ENCODE measurements around the gene MARCHF10. TPM values are rescaled to one million over a fixed set of nuclear protein-coding genes. Genes with fewer than 3 reads are reported as not detected.

The MARCHF10 gene
- total RNA-seq, 2 experiments from 2014 or later: not detected

- ChIA-PET CTCF (no interaction called here), POLR2A (no interaction called here)
These were observed 137.8 kb downstream of the MARCHF10 start for GRCh38 chr17:62670202-62670821.

GRCh38 chr17:62668091-62668804, 139.9 kb downstream of the MARCHF10 start:
- CTCF ChIA-PET: interaction anchor here (0.7 kb wide), 1 partner anchor 11 kb away, joined by 4 read pairs; no protein-coding TSS in a partner anchor
- POLR2A ChIA-PET: no interaction called here

DNA sequence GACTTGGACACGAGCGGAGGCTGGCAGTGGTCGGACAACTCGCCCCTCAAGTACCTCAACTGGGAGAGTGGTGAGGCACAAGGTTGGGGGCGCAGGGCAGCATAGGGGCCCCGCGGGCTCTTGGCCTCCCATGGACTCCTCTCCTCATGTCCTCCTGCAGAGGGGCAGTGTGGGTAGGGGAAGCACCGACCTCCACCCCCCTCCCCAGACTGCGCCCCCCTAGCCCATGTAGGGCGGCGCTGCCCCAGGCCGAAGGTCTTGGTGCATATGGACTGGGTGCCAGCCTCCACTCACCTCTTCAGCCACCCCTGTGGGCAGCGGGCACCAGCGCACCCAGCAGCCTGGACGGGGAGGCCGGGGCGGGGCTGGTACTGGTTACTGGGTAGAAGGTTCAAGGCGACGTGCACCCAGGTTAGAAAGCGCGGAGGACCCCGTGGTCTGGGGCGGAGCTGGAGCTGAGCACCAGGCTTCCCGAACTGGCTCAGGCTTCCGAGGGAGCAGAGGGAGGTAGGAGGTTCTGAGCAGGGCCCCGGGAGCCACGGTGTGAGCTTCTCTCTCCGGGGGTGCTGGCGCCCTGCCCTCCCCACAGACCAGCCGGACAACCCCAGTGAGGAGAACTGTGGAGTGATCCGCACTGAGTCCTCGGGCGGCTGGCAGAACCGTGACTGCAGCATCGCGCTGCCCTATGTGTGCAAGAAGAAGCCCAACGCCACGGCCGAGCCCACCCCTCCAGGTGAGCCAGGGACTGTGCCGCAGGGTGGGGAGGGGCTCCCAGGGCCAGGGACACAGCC, 141.1 kb downstream of the MARCHF10 start:
- ChIA-PET POLR2A (no interaction called here), CTCF (no interaction called here)

DNA sequence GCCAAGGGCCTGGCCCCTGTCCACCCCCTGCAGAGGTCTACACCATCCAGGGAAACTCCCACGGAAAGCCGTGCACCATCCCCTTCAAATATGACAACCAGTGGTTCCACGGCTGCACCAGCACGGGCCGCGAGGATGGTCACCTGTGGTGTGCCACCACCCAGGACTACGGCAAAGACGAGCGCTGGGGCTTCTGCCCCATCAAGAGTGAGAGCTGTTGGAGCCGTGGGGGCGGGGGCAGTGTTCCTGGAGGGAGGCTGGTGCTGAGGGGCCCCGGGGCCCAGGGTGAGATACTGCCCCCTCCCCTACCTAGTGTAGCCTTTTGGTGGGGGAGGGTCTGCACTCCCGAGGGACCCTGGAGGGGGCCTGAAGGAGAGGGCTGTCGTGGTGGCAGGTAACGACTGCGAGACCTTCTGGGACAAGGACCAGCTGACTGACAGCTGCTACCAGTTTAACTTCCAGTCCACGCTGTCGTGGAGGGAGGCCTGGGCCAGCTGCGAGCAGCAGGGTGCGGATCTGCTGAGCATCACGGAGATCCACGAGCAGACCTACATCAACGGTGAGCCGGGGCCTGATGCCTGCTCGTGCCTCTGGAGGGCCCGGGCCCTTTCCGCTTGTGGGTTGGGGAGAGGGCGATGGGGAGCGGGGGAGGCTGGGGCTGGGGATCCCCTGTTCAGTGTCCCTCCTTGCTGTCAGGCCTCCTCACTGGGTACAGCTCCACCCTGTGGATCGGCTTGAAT, 141.9 kb downstream of the MARCHF10 start:
- CTCF ChIA-PET: no interaction called here

DNA sequence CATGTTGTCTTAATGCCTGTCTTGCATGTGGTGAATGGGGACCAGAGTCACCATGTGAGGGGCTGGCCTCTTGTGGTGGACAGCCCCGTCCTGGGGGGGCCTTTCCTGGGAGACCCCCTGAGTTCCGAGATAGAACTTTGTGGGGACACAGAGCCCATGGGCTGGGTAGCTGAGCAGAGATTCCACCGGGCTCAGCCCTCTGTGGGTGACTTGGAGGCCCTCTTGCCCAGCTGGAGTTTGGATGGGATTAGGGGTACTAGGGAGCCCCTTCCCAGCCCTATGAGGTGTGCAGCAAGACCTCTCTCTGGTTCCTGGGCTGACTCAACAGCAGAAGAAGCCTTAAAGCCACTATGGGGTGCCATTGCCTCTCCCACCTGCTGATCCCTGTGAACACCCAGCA, 142.5 kb downstream of the MARCHF10 start:
- CTCF ChIA-PET: no interaction called here
- POLR2A ChIA-PET: no interaction called here

More for the DNA sequence above, 141.9 kb downstream of the MARCHF10 start:
- POLR2A ChIA-PET: no interaction called here

GRCh38 chr17:62664336-62665120, 143.6 kb downstream of the MARCHF10 start:
- ChIA-PET POLR2A (no interaction called here), CTCF (interaction anchor here (0.9 kb wide), 1 partner anchor 11 kb away, joined by 5 read pairs; no protein-coding TSS in a partner anchor)

- ChIA-PET CTCF (interaction anchor here (0.9 kb wide), 1 partner anchor 10 kb away, joined by 5 read pairs; no protein-coding TSS in a partner anchor), POLR2A (no interaction called here)
These were observed 144.8 kb downstream of the MARCHF10 start for GRCh38 chr17:62663304-62663703.

GRCh38 chr17:62662855-62663254, 145.3 kb downstream of the MARCHF10 start:
- CTCF ChIA-PET: no interaction called here
- POLR2A ChIA-PET: no interaction called here

GRCh38 chr17:62661337-62661736, 146.8 kb downstream of the MARCHF10 start:
- ChIA-PET POLR2A (no interaction called here), CTCF (no interaction called here)

DNA sequence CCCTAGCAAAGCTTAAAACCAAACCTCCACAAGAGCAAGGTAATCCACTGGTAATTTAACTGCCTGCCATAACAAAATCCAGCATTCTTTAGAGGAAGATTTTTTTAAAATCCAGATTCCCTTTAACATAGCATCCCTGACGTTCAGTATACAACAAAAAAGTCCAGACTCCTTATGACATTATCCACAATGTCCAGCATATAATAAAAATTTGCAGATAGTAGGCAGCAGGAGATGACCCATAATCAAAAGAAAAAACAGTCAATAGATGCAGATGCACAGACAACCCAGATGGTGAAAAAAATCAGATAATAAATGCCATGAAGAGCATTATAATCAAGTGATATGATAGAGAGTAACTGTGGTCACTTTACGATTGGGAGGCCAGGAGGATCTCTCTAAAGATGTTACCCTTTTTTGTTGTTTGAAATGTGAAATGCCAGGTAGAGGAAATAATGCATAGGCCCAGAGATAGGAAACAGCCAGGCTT, 147.4 kb downstream of the MARCHF10 start:
- POLR2A ChIA-PET: no interaction called here
- CTCF ChIA-PET: no interaction called here

DNA sequence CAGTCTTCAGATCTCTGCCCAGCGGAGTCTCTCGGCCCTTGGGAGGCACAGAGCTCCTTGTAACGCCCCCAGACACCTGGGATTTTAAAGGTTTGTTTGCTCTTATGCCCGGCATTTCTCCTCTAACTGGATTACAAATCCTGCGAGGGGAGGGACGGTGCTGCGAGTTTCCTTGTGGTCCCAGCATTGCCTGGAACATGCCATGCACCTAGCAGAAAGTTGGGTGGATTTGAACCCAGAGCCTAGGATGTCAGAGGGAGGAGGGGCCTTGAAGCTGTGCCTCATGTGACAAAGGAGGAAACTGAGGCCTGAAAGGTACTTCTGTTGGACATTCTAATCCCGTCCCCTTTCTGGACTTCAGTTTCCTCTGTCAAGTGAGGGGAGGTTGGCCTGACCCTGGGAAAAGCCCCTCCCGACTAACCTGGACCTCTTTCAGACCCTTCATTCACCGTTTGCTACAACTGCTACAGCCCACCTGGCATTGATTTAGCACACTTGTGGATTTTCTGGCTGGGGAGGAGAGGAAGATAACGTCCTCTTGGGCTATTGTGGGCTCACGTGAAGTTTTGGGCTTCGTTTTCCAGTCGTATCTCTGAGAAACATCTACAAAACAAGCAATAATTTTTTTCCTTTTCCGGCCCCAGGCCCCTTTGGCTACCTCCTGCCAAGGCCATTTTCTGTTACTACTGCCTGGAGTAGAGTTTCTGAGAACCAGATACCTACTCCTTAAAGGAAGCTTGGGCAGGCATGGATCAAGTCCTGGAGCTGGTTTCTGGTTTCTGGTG, 149.8 kb downstream of the MARCHF10 start:
- CTCF ChIA-PET: no interaction called here

DNA sequence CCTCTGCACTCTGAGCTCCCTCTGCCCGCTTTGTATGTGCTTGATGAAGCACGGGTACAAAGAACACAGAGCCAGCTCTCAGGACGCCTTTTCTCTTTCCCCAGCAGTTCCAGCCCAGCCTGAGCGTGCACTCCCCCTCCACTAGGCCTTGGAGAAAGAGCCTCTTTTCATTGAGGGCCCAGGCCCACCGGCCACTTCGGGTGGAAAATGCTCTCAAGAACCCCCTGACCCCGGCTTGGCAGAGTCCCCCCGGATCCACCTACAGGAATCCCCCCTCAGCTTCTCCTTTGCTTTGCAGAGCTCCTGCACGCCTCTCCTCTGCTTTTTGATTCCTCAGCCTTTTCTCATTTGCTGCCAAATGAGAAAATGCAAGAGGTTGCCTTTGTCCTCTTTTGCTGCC, 150.4 kb downstream of the MARCHF10 start:
- ChIA-PET POLR2A (no interaction called here), CTCF (no interaction called here)

More for the DNA sequence above, 149.8 kb downstream of the MARCHF10 start:
- POLR2A ChIA-PET: no interaction called here

DNA sequence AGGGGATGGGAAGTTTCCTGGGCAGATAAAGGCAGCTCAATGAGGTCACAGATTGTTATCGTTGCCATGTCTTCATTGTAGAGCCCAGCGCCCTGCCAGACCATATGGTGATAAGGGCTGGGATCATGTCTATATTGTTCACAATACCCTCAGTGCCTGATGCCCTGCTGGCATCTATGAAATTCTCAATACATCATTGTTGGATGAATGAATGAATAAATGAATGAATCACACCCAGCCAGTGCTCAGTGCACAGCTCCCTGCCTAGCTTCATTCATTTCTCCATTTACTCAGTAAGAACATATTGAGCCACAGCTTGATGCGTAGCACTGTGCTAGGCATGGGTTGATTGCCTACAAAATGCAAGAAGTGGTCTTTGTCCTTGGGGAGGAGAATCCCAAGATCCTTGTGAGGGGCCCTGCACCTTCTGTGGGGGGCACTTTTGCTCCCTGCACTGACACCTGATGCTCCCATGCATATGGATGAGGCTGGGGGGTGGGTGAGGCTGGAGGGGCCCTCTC, 150.9 kb downstream of the MARCHF10 start:
- POLR2A ChIA-PET: no interaction called here
- CTCF ChIA-PET: interaction anchor here (0.5 to 0.6 kb wide), 2 partner anchors 11 to 1411 kb away, joined by 3 to 4 read pairs; no protein-coding TSS in a partner anchor

DNA sequence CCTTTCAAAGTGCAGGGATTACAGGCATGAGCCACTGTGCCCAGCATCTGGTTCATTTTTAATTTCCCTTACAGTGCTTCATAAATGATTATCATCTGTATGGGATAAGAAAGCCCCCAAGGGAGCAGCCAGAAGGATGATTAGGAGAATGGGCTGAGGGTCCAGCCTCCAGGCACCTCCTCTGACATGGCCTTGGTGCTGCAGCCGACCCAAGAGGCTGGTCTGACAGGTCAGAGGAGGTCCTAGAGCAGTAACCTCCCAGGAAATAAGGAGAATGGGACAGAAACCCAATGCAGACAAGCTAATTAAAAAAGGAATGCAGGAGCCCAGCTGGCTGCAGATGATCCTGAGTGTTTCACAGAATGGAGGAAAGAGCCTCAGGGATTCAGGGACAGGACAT, 151.7 kb downstream of the MARCHF10 start:
- POLR2A ChIA-PET: no interaction called here
- CTCF ChIA-PET: no interaction called here

DNA sequence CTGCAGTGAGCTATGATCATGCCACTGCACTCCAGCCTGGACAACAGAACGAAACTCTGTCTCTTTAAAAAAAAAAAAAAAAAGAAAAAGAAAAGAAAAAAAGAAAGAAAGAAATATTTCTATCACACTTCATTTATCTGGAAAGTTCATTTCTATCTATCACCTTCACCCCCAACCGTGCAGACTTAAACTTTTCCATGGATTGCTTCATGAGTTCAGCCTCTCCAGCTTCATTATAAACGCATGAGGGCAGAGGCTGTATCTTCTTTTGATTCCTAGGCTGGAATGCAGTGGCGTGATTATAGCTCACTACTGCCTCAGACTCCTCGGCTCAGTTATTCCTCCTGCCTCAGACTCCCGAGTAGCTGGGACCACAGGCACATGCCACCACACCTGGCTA, 152.5 kb downstream of the MARCHF10 start:
- POLR2A ChIA-PET: no interaction called here

DNA sequence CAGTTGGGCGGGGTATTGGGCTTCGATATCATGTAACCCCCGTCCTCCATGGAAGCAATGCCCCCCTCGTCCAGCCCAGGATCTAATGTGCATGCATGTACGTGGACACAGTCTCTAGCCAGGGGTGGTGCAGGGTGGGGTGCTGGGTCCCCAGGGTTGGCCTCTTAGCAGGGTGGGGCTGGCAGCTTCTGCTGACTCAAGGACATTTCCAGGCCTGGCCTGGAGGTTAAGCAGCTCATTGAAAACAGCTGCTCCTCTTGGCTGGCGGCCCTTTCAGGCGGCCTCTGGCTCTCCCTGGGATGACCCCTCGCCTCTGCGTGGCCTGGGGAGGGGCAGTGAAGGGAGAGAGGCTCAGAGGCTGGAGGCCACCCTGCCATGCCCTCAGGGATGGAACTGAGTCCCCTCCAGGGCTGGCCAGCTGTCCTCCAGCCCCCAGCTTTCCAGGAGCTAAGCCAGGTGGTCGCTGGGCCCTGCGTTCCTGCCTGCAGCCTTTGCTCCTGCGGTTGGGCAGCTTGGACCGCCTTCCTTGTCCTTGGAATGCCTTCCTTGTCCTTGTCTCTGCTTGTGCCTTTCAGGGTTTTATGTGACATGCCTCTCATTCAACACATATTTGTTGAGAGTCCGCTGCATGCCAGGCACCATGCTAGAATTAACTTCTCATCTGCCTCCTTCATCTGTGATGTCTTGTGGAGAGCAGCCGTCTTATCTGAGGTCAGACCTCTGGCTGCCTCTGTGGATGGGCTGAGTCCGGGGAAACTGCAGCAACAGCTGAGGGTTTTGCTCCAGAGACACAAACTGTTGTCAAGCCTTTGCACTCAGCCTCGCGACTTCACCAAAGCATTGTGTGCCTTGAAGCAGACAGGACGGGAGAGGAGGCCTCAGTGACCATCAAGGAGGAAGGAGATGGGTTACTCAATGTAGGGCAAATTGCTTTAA, 154.0 kb downstream of the MARCHF10 start:
- CTCF ChIA-PET: no interaction called here

More for the DNA sequence above, 152.5 kb downstream of the MARCHF10 start:
- CTCF ChIA-PET: no interaction called here

More for the DNA sequence above, 154.0 kb downstream of the MARCHF10 start:
- POLR2A ChIA-PET: no interaction called here

Measured in activated CD8-positive, alpha-beta memory T cell treated with anti-CD3 and anti-CD28 coated beads for 36 hours (primary cell).